ENCODE results near the gene ARPC1A. TPM values are rescaled to one million over a fixed set of nuclear protein-coding genes. Genes with fewer than 3 reads are reported as not detected.

Gene ARPC1A
- total RNA-seq, 1 donor from 2014 or later = 198 TPM

GRCh38 chr7:99408379-99409191, 82.9 kb downstream of the ARPC1A start, which contains the start of the genes BUD31 and PDAP1:
Gene BUD31, plus strand, starts transcription at chr7:99408969. Its CDS starts 2,124 bp downstream, at chr7:99411093.
Gene PDAP1, minus strand, starts transcription at chr7:99408597. Its CDS starts 49 bp downstream, at chr7:99408548.
- no peak for FAIRE-seq
- Histone ChIP-seq H2AFZ (ENCODE audit: low read depth, low read length) (peak within 1 kb of the TSS; percentile 92), H3K79me2 (ENCODE audit: insufficient read depth, low read length) (peaks cover 92% of the 10 kb centered on the region), H3K27ac (ENCODE audit: low read depth, low read length) (peak within 1 kb of the TSS; percentile 99), H3K9me3 (ENCODE audit: insufficient read depth, low read depth, low read length) (no peaks in the 10 kb centered on the region), H4K20me1 (ENCODE audit: insufficient read depth, low read length) (peaks cover 72% of the 10 kb centered on the region), H3K4me2 (ENCODE audit: low read length) (peak within 1 kb of the TSS; percentile 87), H3K36me3 (ENCODE audit: insufficient read depth, low read length) (peaks cover 25% of the 10 kb centered on the region), H3K27me3 (ENCODE audit: insufficient read depth, low read length) (no peaks in the 10 kb centered on the region), H3K4me3 (ENCODE audit: insufficient read depth, low read depth, low read length) (peak within 1 kb of the TSS; percentile 98), H3K9ac (ENCODE audit: low read length) (peak within 1 kb of the TSS; percentile 99), H3K4me1 (ENCODE audit: insufficient read depth, low read length) (peaks cover 19% of the 10 kb centered on the region)
- peaks cover 7% of the 10 kb centered on the region for H3K36me3 Mint-ChIP-seq (ENCODE audit: low read depth, unreplicated experiment)
- TF ChIP-seq CTCF (IDR thresholded peaks at IDR 0.05; ENCODE audit: insufficient read depth, low read depth, low read length) (no peak), EZH2 (IDR thresholded peaks at IDR 0.05; ENCODE audit: insufficient read depth, low read length) (no peak)
- no peaks in the 10 kb centered on the region for H3K9me3 Mint-ChIP-seq (ENCODE audit: unreplicated experiment)
- H3K27me3 Mint-ChIP-seq (ENCODE audit: low read depth, unreplicated experiment) = no peaks in the 10 kb centered on the region
- peaks cover 21% of the 10 kb centered on the region for H3K4me1 Mint-ChIP-seq (ENCODE audit: low read depth, unreplicated experiment)
- H3K27ac Mint-ChIP-seq (ENCODE audit: unreplicated experiment) = peak within 1 kb of the TSS; percentile 89
- peak within 1 kb of the TSS; percentile 97 for H3K4me3 Mint-ChIP-seq (ENCODE audit: unreplicated experiment)
- peak; percentile 90 for DNase-seq (ENCODE audit: low read depth)

- Mint-ChIP-seq H3K27ac (ENCODE audit: unreplicated experiment) (peak overlapping the region; percentile 86), H3K4me3 (ENCODE audit: unreplicated experiment) (peak overlapping the region; percentile 97), H3K4me1 (ENCODE audit: low read depth, unreplicated experiment) (peaks cover 16% of the 10 kb centered on the region), H3K36me3 (ENCODE audit: low read depth, unreplicated experiment) (peaks cover 6% of the 10 kb centered on the region), H3K9me3 (ENCODE audit: unreplicated experiment) (no peaks in the 10 kb centered on the region), H3K27me3 (ENCODE audit: low read depth, unreplicated experiment) (no peaks in the 10 kb centered on the region)
- peak overlapping the region; percentile 87 for H3K4me2 ChIP-seq (ENCODE audit: low read length)
- no peak for TF ChIP-seq CTCF (IDR thresholded peaks at IDR 0.05; ENCODE audit: insufficient read depth, low read depth, low read length)
- TF ChIP-seq EZH2 (IDR thresholded peaks at IDR 0.05; ENCODE audit: insufficient read depth, low read length) = no peak
- DNase-seq (ENCODE audit: low read depth) (no peak), FAIRE-seq (no peak)
- peaks cover 26% of the 10 kb centered on the region for H3K36me3 ChIP-seq (ENCODE audit: insufficient read depth, low read length)
- peak overlapping the region; percentile 98 for H3K4me3 ChIP-seq (ENCODE audit: insufficient read depth, low read depth, low read length)
- peaks cover 68% of the 10 kb centered on the region for H4K20me1 ChIP-seq (ENCODE audit: insufficient read depth, low read length)
- H3K9ac ChIP-seq (ENCODE audit: low read length) = peak overlapping the region; percentile 99
- H3K4me1 ChIP-seq (ENCODE audit: insufficient read depth, low read length) = peaks cover 17% of the 10 kb centered on the region
- H3K79me2 ChIP-seq (ENCODE audit: insufficient read depth, low read length) = peaks cover 88% of the 10 kb centered on the region
- peak overlapping the region; percentile 92 for H2AFZ ChIP-seq (ENCODE audit: low read depth, low read length)
- no peaks in the 10 kb centered on the region for H3K9me3 ChIP-seq (ENCODE audit: insufficient read depth, low read depth, low read length)
- no peaks in the 10 kb centered on the region for H3K27me3 ChIP-seq (ENCODE audit: insufficient read depth, low read length)
- peak overlapping the region; percentile 99 for H3K27ac ChIP-seq (ENCODE audit: low read depth, low read length)
Measured at GRCh38 chr7:99409192-99409572, 83.5 kb downstream of the ARPC1A start.
